Right lobe of liver (tissue), 6 donors: ENCODE measurements around the gene DNAJB11. TPM values are rescaled to one million over a fixed set of nuclear protein-coding genes. Genes with fewer than 3 reads are reported as not detected.
A peak's percentile ranks its signal among the peaks of the same experiment; 100 is the strongest.

Experiments
- ATAC-seq, 4 donors: fragments of 200-7000 bp; cut with Tn5 transposase; one replicate each; pipeline ENCODE4 v1.9.1; 2020; ENCODE audit warnings: mild to moderate bottlenecking in 4 of 4, moderate library complexity in 4 of 4
- DNase-seq, 3 donors: peaks; one replicate each; pipeline ENCODE4 v3.0.0-alpha.2; 2020
- H3K27ac ChIP-seq, 3 donors: fragments of 200-600 bp; one replicate each; pipeline ENCODE4 v1.8.0; 2022
- H3K27me3 ChIP-seq, 2 donors: fragments of 200-600 bp; one replicate each; pipeline ENCODE4 v1.8.0; 2022
- H3K36me3 ChIP-seq, 4 donors: fragments of 200-600 bp; sonication (generic) in 1 of 4; one replicate each; pipeline versions ENCODE4 v1.5.1 to v1.8.0; 2017 to 2022; ENCODE audit warnings: control low read depth in 1 of 4
- H3K4me1 ChIP-seq, 4 donors: fragments of 200-600 bp; sonication (generic) in 1 of 4; one replicate each; pipeline versions ENCODE4 v1.5.1 to v1.8.0; 2017 to 2022; ENCODE audit warnings: control low read depth in 1 of 4
- H3K4me3 ChIP-seq, 3 donors: fragments of 200-600 bp; one replicate each; pipeline ENCODE4 v1.8.0; 2022
- H3K9me3 ChIP-seq, 4 donors: fragments of 200-600 bp; sonication (generic) in 1 of 4; one replicate each; pipeline versions ENCODE4 v1.5.1 to v1.8.0; 2017 to 2022; ENCODE audit warnings: control low read depth in 1 of 4
- CTCF ChIP-seq, 4 donors: fragments of 200-600 bp in 3 of 4; fragments of 450-650 bp in 1 of 4; IDR thresholded peaks; one replicate each; pipeline versions ENCODE4 v1.5.1 to v1.8.0; 2016 to 2022; ENCODE audit warnings: antibody characterized with exemption in 4 of 4, mild to moderate bottlenecking in 2 of 4
- POLR2A ChIP-seq: fragments of 450-650 bp; IDR thresholded peaks from one replicate; pipeline ENCODE4 v1.6.1; 2017; ENCODE audit warnings: antibody characterized with exemption, mild to moderate bottlenecking
- WGBS: methylation state at CpG from one replicate; pipeline ENCODE4 v1.1.6; 2018; ENCODE audit warnings: low coverage, low lambda C conversion rate; ENCODE audit not compliant: insufficient coverage; ENCODE audit errors: missing lambda C conversion rate; 5-methylcytosine and 5-hydroxymethylcytosine counted together
- intact Hi-C, 2 donors: fragments of 100-400 bp; cut with DNase I; formaldehyde crosslinking; loops; one replicate each; pipeline versions ENCODE4 v1.11.2 to v1.14.1; 2022
- long read RNA-seq: library from polyadenylated mRNA; unstranded; transcript quantifications from one replicate; pipeline ENCODE4 v2.0.0, GENCODE V29; 2019
- total RNA-seq, 6 experiments: library from RNA; depleted of rRNA in 2 of 6; stranded (reverse); fragments of >200 nt in 2 of 6; fragmentation: NEBNext Ultra II Directional in 3 of 6; extraction: Animal tissue kit (Norgen Biotek cat#: 25700) in 3 of 6; gene quantifications; one replicate each; pipeline versions ENCODE4 v1.1.0 to v1.2.4, GENCODE V29; 2016 to 2023
- donor health status: DM: no; HTN: yes; CAD: no.
- donor health status: DM: no; HTN: no; CAD: no.
- donor health status: DM: no; HTN: no; CAD: no.
- donor health status: DM: no; HTN: yes; CAD: no.
- donor health status: DM: no; HTN: yes; CAD: no.

DNAJB11 gene
- total RNA-seq: 10 to 100 TPM; 28.4 to 59.1 (median 49.2) TPM
- long read RNA-seq, transcript DNAJB11-201 (10 exons, 1,688 nt): major isoform, 18 of 22 reads
- long read RNA-seq, partial matches to known transcripts: 4 of 22 reads
- long read RNA-seq, other reads (novel, unspliced or antisense): 0 of 22 reads

DNA sequence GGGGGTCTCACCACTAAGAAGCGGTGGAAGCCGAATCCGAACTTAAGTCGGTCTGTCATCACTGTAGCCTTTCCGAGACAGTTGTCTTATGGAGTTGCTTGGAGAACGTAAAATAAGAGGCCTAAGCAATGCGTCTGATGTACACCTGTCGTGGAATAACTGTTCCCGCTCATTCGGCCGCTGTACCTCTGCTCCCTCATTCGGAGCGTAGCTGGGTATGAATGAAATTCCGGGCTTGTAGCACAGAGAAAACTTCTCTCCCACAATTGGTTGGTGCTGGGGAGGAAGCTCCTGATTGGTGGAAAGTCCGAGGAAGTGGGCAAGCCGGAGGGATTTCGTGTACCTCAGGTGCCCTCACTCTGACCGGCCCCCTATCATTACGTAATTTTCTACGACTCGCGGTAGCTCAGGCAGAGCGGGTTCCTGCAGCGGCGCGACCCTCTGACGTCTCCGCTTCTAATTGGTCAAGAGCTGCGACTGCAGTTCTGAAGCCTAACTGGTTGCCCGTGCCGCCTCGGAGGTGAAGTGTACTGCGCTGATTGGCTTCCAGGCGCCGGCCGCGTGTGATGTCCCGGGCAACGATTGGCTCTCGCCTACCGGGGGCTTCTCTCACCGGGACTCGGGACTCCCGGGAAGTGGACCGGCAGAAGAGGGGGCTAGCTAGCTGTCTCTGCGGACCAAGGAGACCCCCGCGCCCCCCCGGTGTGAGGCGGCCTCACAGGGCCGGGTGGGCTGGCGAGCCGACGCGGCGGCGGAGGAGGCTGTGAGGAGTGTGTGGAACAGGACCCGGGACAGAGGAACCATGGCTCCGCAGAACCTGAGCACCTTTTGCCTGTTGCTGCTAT, at the start of gene DNAJB11:
TSS of gene DNAJB11 (plus strand) at position 625 of the 845 bp plus-strand sequence. CDS start at position 803, 178 bp downstream.
- WGBS: under 1% methylated on average over 51 of the region's 59 CpGs
- Histone ChIP-seq H3K36me3 (peaks cover 0 to 15% (median 8%) of the 10 kb centered on the region in 4 donors), H3K4me3 (peak within 1 kb of the TSS; percentile 63 to 93 (median 92)), H3K9me3 (no peaks in the 10 kb centered on the region), H3K27ac (peak within 1 kb of the TSS; percentile 80 to 89 (median 82)), H3K4me1 (peaks cover 0 to 33% (median 14%) of the 10 kb centered on the region in 4 donors), H3K27me3 (no peaks in the 10 kb centered on the region)
- peak; percentile 99 to 100 (median 100) for DNase-seq
- TF ChIP-seq POLR2A (peak; percentile 87), CTCF (IDR thresholded peaks at IDR 0.05) (no peak)
- peak; percentile 85 to 94 (median 90) for ATAC-seq
- intact Hi-C loops: no loop called here

- Histone ChIP-seq H3K9me3 (no peaks in the 10 kb centered on the region), H3K4me3 (no peak overlapping the region), H3K4me1 (no peaks in the 10 kb centered on the region), H3K27me3 (no peaks in the 10 kb centered on the region), H3K36me3 (no peaks in the 10 kb centered on the region), H3K27ac (no peak overlapping the region)
- TF ChIP-seq CTCF (IDR thresholded peaks at IDR 0.05): no peak
- TF ChIP-seq POLR2A: no peak
- 62% methylated on average over 7 of the region's 10 CpGs for WGBS
- intact Hi-C loops: no loop called here
- ATAC-seq (no peak), DNase-seq (no peak)
Measured at GRCh38 chr3:186520957-186521842, 49.3 kb upstream of the DNAJB11 start.

DNA sequence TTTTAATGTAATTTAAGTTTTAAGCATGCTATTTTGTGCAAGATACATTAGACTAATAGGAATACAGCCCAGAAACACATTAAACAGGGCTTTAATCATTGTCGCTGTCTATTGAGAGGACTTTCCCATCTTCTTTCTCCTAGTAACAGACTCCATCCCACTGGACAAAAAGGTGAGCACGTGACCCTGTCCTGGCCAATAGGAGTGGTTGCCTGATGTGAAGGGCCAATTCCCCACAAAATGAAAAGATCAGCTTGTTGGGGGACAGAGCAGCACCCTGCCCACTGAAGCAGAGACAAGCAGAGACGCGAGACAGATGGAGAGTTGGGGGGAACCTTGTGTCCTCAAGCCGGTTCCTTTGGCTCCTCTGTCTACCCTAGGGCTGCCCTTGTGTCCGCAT, 47.5 kb upstream of the DNAJB11 start:
- Histone ChIP-seq H3K4me1 (no peaks in the 10 kb centered on the region), H3K27me3 (no peaks in the 10 kb centered on the region), H3K27ac (no peak overlapping the region), H3K36me3 (no peaks in the 10 kb centered on the region), H3K9me3 (no peaks in the 10 kb centered on the region), H3K4me3 (no peak overlapping the region)
- ATAC-seq: no peak
- WGBS: 74% methylated on average over 4 of the region's 6 CpGs
- DNase-seq: no peak
- no peak for TF ChIP-seq POLR2A
- no peak for TF ChIP-seq CTCF (IDR thresholded peaks at IDR 0.05)
- intact Hi-C loops: no loop called here

- no peak for ATAC-seq
- no peak overlapping the region for H3K27ac ChIP-seq
- WGBS: 23% methylated on average over 2 of the region's 2 CpGs
- H3K27me3 ChIP-seq: no peaks in the 10 kb centered on the region
- H3K9me3 ChIP-seq: no peaks in the 10 kb centered on the region
- H3K4me3 ChIP-seq: no peak overlapping the region
- H3K36me3 ChIP-seq: no peaks in the 10 kb centered on the region
- TF ChIP-seq CTCF (IDR thresholded peaks at IDR 0.05) (no peak), POLR2A (no peak)
- no peak for DNase-seq
- intact Hi-C loops: no loop called here
- H3K4me1 ChIP-seq: no peaks in the 10 kb centered on the region
Measured at GRCh38 chr3:186523434-186523833, 47.1 kb upstream of the DNAJB11 start.
